ENCODE measurements around the gene CAMKK2.

CAMKK2 gene

DNA sequence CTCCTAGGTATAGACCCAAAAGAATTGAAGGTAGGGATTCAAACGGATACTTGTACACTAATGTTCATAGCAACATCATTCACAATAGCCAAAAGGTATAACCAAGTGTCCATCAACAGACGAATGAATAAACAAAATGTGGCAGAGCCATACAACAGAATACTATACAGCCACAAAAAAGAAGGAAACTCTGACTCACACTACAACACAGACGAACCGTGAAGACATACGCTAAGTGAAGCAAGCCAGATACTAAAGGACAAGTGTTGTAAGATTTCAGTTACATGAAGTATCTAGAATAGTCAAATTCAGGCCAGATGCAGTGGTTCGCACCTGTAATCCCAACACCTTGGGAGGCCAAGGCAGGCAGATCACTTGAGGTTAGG lies 19.1 kb downstream of the CAMKK2 start:
- H3K9me2 ChIP-seq (replicated peaks; ENCODE audit: low read depth, low read length), result no peaks in the 10 kb centered on the region
- H3F3A ChIP-seq (ENCODE audit: low read depth), result no peaks in the 10 kb centered on the region
- TF ChIP-seq EZH2phosphoT487 (IDR thresholded peaks at IDR 0.05; ENCODE audit: borderline replicate concordance), result no peak
- TF ChIP-seq, protein P1, sequence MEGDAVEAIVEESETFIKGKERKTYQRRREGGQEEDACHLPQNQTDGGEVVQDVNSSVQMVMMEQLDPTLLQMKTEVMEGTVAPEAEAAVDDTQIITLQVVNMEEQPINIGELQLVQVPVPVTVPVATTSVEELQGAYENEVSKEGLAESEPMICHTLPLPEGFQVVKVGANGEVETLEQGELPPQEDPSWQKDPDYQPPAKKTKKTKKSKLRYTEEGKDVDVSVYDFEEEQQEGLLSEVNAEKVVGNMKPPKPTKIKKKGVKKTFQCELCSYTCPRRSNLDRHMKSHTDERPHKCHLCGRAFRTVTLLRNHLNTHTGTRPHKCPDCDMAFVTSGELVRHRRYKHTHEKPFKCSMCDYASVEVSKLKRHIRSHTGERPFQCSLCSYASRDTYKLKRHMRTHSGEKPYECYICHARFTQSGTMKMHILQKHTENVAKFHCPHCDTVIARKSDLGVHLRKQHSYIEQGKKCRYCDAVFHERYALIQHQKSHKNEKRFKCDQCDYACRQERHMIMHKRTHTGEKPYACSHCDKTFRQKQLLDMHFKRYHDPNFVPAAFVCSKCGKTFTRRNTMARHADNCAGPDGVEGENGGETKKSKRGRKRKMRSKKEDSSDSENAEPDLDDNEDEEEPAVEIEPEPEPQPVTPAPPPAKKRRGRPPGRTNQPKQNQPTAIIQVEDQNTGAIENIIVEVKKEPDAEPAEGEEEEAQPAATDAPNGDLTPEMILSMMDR (conservative IDR thresholded peaks at IDR 0.05; ENCODE audit: low read length), result no peak
- no peaks in the 10 kb centered on the region for H3K9me3 ChIP-seq (ENCODE audit: insufficient read depth, low read depth, low read length)
- H3K79me2 ChIP-seq (ENCODE audit: insufficient read depth, low read length), result no peaks in the 10 kb centered on the region
- no peaks in the 10 kb centered on the region; the same call in 1 of the 2 replicates for H3K36me3 ChIP-seq (ENCODE audit: insufficient read depth, low read length)
- H2AFZ ChIP-seq (ENCODE audit: low read length), result no peak overlapping the region
- H3K27me3 ChIP-seq (ENCODE audit: insufficient read depth, low read length, poor library complexity, severe bottlenecking), result no peaks in the 10 kb centered on the region
- no peak overlapping the region for H3K9ac ChIP-seq (ENCODE audit: low read depth, low read length, poor library complexity, severe bottlenecking)
- no peak overlapping the region for H3K4me3 ChIP-seq (ENCODE audit: low read length, poor library complexity, severe bottlenecking)
- no peaks in the 10 kb centered on the region for H3K4me1 ChIP-seq (ENCODE audit: insufficient read depth, low read length, poor library complexity, severe bottlenecking)
- H3K4me2 ChIP-seq (ENCODE audit: low read depth, low read length, poor library complexity, severe bottlenecking), result no peak overlapping the region
- H4K20me1 ChIP-seq (ENCODE audit: insufficient read depth, low read length, poor library complexity, severe bottlenecking), result no peaks in the 10 kb centered on the region

DNA sequence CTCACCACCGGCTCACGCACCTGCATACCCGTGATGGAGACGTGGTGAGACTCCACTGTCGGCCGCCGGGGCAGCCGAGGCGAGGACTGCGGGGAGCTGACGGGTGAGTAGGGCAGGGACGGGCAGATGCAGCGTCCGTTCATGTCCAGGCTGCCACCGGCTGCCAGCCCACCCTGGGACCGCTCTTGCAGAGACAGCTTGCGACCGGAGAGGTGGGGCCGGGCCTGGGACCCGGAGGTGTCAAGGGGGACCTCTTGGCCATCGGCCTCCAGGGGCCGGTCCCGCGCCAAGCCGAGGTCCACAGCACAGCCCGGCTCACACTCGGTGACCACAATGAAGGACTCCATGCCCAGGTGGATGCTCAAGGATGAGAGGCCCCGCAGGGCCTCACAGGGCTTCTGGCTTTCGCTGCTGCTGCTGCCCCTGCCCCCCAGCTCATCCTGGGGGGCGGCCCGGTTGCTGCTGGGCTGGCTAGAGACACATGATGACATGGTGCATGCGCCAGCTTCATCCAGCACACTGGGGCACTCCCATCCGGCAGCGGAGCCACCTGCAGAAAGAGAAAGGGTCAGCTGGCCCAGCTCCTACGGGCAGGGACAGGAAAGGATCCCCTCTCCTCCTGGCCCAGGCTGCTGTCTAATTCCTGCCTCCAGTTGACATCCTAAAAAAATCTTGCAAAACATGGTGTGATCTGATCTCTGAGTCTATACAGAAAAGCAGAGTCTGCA lies 22.3 kb downstream of the CAMKK2 start:
- H3K36me3 ChIP-seq (ENCODE audit: insufficient read depth, low read length), result peaks cover 8% of the 10 kb centered on the region; the same call in 1 of the 2 replicates
- H3K4me3 ChIP-seq (ENCODE audit: low read length, poor library complexity, severe bottlenecking), result no peak overlapping the region
- no peaks in the 10 kb centered on the region for H3K9me3 ChIP-seq (ENCODE audit: insufficient read depth, low read depth, low read length)
- H2AFZ ChIP-seq (ENCODE audit: low read length), result no peak overlapping the region
- H3K4me2 ChIP-seq (ENCODE audit: low read depth, low read length, poor library complexity, severe bottlenecking), result no peak overlapping the region
- no peaks in the 10 kb centered on the region for H3K4me1 ChIP-seq (ENCODE audit: insufficient read depth, low read length, poor library complexity, severe bottlenecking)
- H3F3A ChIP-seq (ENCODE audit: low read depth), result no peaks in the 10 kb centered on the region
- no peaks in the 10 kb centered on the region for H3K79me2 ChIP-seq (ENCODE audit: insufficient read depth, low read length)
- no peaks in the 10 kb centered on the region for H3K27me3 ChIP-seq (ENCODE audit: insufficient read depth, low read length, poor library complexity, severe bottlenecking)
- no peak overlapping the region for H3K9ac ChIP-seq (ENCODE audit: low read depth, low read length, poor library complexity, severe bottlenecking)
- no peaks in the 10 kb centered on the region for H4K20me1 ChIP-seq (ENCODE audit: insufficient read depth, low read length, poor library complexity, severe bottlenecking)
- no peaks in the 10 kb centered on the region for H3K9me2 ChIP-seq (replicated peaks; ENCODE audit: low read depth, low read length)
- TF ChIP-seq EZH2phosphoT487 (IDR thresholded peaks at IDR 0.05; ENCODE audit: borderline replicate concordance), result no peak
- TF ChIP-seq, protein P1 (conservative IDR thresholded peaks at IDR 0.05; ENCODE audit: low read length), result no peak

DNA sequence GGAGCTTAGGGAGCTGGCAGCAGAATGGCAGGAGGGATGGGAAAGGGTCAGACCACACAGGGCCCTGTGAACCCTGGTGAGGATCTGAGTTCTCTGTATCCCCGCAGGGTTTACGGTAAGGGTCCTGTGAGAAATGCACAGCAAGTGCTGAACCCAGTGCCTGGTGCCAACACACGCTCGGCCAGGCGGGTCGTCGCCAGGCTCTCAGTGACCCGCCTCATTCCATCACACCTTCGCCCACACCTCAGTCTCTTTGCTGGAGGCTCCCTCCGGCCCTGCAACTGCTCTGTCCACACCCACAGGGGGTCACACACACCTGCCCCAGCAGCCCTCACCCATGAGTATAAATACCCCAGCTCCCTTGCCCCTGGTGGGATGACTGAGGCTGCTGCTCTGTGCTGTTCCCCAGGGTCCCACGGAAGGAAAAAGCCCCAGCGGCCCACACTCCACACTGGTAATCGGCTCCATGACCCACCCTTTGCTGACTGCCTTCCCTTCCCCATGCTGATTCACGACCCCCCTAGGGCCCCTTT lies 23.1 kb downstream of the CAMKK2 start:
- H3K79me2 ChIP-seq (ENCODE audit: insufficient read depth, low read length), result no peaks in the 10 kb centered on the region
- H3F3A ChIP-seq (ENCODE audit: low read depth), result no peaks in the 10 kb centered on the region
- no peak overlapping the region for H3K4me2 ChIP-seq (ENCODE audit: low read depth, low read length, poor library complexity, severe bottlenecking)
- TF ChIP-seq, protein P1 (conservative IDR thresholded peaks at IDR 0.05; ENCODE audit: low read length), result no peak
- TF ChIP-seq EZH2phosphoT487 (IDR thresholded peaks at IDR 0.05; ENCODE audit: borderline replicate concordance), result no peak
- H3K9ac ChIP-seq (ENCODE audit: low read depth, low read length, poor library complexity, severe bottlenecking), result no peak overlapping the region
- H3K9me3 ChIP-seq (ENCODE audit: insufficient read depth, low read depth, low read length), result no peaks in the 10 kb centered on the region
- no peaks in the 10 kb centered on the region for H3K4me1 ChIP-seq (ENCODE audit: insufficient read depth, low read length, poor library complexity, severe bottlenecking)
- H3K9me2 ChIP-seq (replicated peaks; ENCODE audit: low read depth, low read length), result no peaks in the 10 kb centered on the region
- H2AFZ ChIP-seq (ENCODE audit: low read length), result no peak overlapping the region
- peaks cover 15% of the 10 kb centered on the region; the same call in 1 of the 2 replicates for H3K36me3 ChIP-seq (ENCODE audit: insufficient read depth, low read length)
- no peaks in the 10 kb centered on the region for H3K27me3 ChIP-seq (ENCODE audit: insufficient read depth, low read length, poor library complexity, severe bottlenecking)
- H3K4me3 ChIP-seq (ENCODE audit: low read length, poor library complexity, severe bottlenecking), result no peak overlapping the region
- H4K20me1 ChIP-seq (ENCODE audit: insufficient read depth, low read length, poor library complexity, severe bottlenecking), result no peaks in the 10 kb centered on the region
